Measurements from ENCODE around the gene ARL17A.
"Not testable (repeated sequence)": the region's sequence is repeated elsewhere in the genome, so short reads cannot be mapped to it uniquely, and the experiment has no call there.

The ARL17A gene

GRCh38 chr17:46579083-46580075, at the start of gene ARL17A:
TSS of gene ARL17A (minus strand) at chr17:46579691. CDS start at chr17:46576322, 3,369 bp downstream.
- peak; percentile 75 for DNase-seq

GRCh38 chr17:46628753-46629436, 49.4 kb upstream of the ARL17A start:
- not testable (repeated sequence) for DNase-seq

GRCh38 chr17:46627452-46627851, 48.0 kb upstream of the ARL17A start:
- DNase-seq: not testable (repeated sequence)

GRCh38 chr17:46624726-46625125, 45.2 kb upstream of the ARL17A start:
- not testable (repeated sequence) for DNase-seq

GRCh38 chr17:46623790-46624189, 44.3 kb upstream of the ARL17A start:
- not testable (repeated sequence) for DNase-seq

- DNase-seq: not testable (repeated sequence)
Measured at GRCh38 chr17:46618975-46619374, 39.5 kb upstream of the ARL17A start.

- not testable (repeated sequence) for DNase-seq
Measured at GRCh38 chr17:46617121-46617520, 37.6 kb upstream of the ARL17A start.

- not testable (repeated sequence) for DNase-seq
Measured at GRCh38 chr17:46613876-46614275, 34.4 kb upstream of the ARL17A start.

- DNase-seq: not testable (repeated sequence)
Measured at GRCh38 chr17:46611304-46611703, 31.8 kb upstream of the ARL17A start.

GRCh38 chr17:46603125-46603524, 23.6 kb upstream of the ARL17A start:
- DNase-seq: not testable (repeated sequence)

- DNase-seq: not testable (repeated sequence)
Measured at GRCh38 chr17:46600767-46601166, 21.3 kb upstream of the ARL17A start.

GRCh38 chr17:46598344-46598931, 18.9 kb upstream of the ARL17A start:
- not testable (repeated sequence) for DNase-seq

- not testable (repeated sequence) for DNase-seq
Measured at GRCh38 chr17:46591332-46591731, 11.8 kb upstream of the ARL17A start.

- not testable (repeated sequence) for DNase-seq
Measured at GRCh38 chr17:46590157-46591146, 11.0 kb upstream of the ARL17A start, which contains the start of gene NSF. TSS of gene NSF (plus strand) at chr17:46590669. CDS start at chr17:46590776, 107 bp downstream.

GRCh38 chr17:46585444-46585843, 6.0 kb upstream of the ARL17A start:
- not testable (repeated sequence) for DNase-seq

- not testable (repeated sequence) for DNase-seq
Measured at GRCh38 chr17:46580082-46580481, 591 bp upstream of the ARL17A start.

GRCh38 chr17:46571796-46572195, 7.7 kb downstream of the ARL17A start:
- DNase-seq: not testable (repeated sequence)

- DNase-seq: not testable (repeated sequence)
Measured at GRCh38 chr17:46566980-46567379, 12.5 kb downstream of the ARL17A start.

- not testable (repeated sequence) for DNase-seq
Measured at GRCh38 chr17:46566284-46566683, 13.2 kb downstream of the ARL17A start.

- not testable (repeated sequence) for DNase-seq
Measured at GRCh38 chr17:46560048-46560447, 19.4 kb downstream of the ARL17A start.

GRCh38 chr17:46559155-46559554, 20.3 kb downstream of the ARL17A start:
- DNase-seq: not testable (repeated sequence)

GRCh38 chr17:46548607-46549006, 30.9 kb downstream of the ARL17A start:
- DNase-seq: not testable (repeated sequence)

Measured in activated CD4-positive, alpha-beta T cell treated with anti-CD3 and anti-CD28 coated beads, Interleukin-2, amount 50 U/mL, for 1 hour (primary cell).